K562 (cell line): ENCODE measurements around the gene LRP1B. TPM values are rescaled to one million over a fixed set of nuclear protein-coding genes. Genes with fewer than 3 reads are reported as not detected.

Source experiments
- ATAC-seq: fragments of 200-7000 bp; cut with Tn5 transposase; 3 replicates; pipeline ENCODE4 v1.9.1; 2020; ENCODE audit warnings: moderate library complexity
- BruUV-seq: library from RNA; stranded (reverse); fragments of 400-500 nt; replicated peaks from 2 replicates; lab custom pipeline; 2021; lab: Mats Ljungman, UMichigan
- CTCF ChIA-PET: fragments of 300-600 bp; formaldehyde crosslinking; extraction: SDS; loops from one replicate; lab custom pipeline; 2021; ENCODE audit warnings: low intra/inter-chr PET ratio; lab: Yijun Ruan, JAX
- POLR2A ChIA-PET: fragments of 300-600, 350-650 bp; sonication (Branson Sonifier 250); formaldehyde crosslinking; extraction: SDS; loops from one replicate; lab custom pipeline; 2021; ENCODE audit warnings: antibody characterized with exemption, inconsistent platforms; lab: Yijun Ruan, JAX
- DNase-seq, 4 experiments: peaks; one replicate each; pipeline versions ENCODE4 v3.0.0 to v3.0.0-alpha.2; 2011 to 2018; ENCODE audit warnings: low spot score in 3 of 4, mixed read lengths in 3 of 4; ENCODE audit errors: extremely low read depth in 1 of 4
- FAIRE-seq: peaks from 2 replicates; lab custom pipeline; 2011; peaks lifted over from hg19 to GRCh38; lab: Jason Lieb, UNC
- H2AFZ ChIP-seq: 2 replicates; pipeline ENCODE4 v1.6.0; 2011; ENCODE audit warnings: low read depth, low read length, control low read depth, inconsistent platforms
- H3K27ac ChIP-seq: fragments of 200-600 bp; 3 replicates; pipeline ENCODE4 v1.8.0; 2011; ENCODE audit warnings: low read depth, mild to moderate bottlenecking, control low read depth, inconsistent platforms, low read length, moderate library complexity, mixed read lengths; ENCODE audit errors: extremely low read depth
- H3K27me3 ChIP-seq, 2 experiments: fragments of 300-600 bp in 1 of 2; 2 replicates in 1 of 2; 3 replicates in 1 of 2; pipeline versions ENCODE4 v1.6.0 to v1.8.0; 2011; ENCODE audit warnings: inconsistent platforms in 2 of 2, low read length in 2 of 2, mild to moderate bottlenecking in 1 of 2, mixed read lengths in 1 of 2, moderate library complexity in 1 of 2; ENCODE audit not compliant: control insufficient read depth in 2 of 2, insufficient read depth in 2 of 2
- H3K36me3 ChIP-seq: fragments of 300-600 bp; 3 replicates; pipeline ENCODE4 v1.8.0; 2011; ENCODE audit warnings: mild to moderate bottlenecking, low read length, inconsistent platforms; ENCODE audit not compliant: control insufficient read depth, insufficient read depth
- H3K4me1 ChIP-seq, 2 experiments: fragments of 200-600 bp in 1 of 2; replicated peaks in 1 of 2; 2 replicates in 1 of 2; 3 replicates in 1 of 2; pipeline versions ENCODE4 v1.5.1 to v1.8.0; 2011; ENCODE audit warnings: inconsistent platforms in 2 of 2, low read length in 2 of 2, mild to moderate bottlenecking in 1 of 2, mixed read lengths in 1 of 2, moderate library complexity in 1 of 2; ENCODE audit not compliant: control insufficient read depth in 2 of 2, insufficient read depth in 2 of 2
- H3K4me2 ChIP-seq: 2 replicates; pipeline ENCODE4 v1.6.1; 2011; ENCODE audit warnings: low read length, control low read depth, inconsistent platforms, mixed read lengths; ENCODE audit not compliant: insufficient read depth
- H3K4me3 ChIP-seq: fragments of 200-600 bp; sonication (generic), shearing (Covaris generic); 2 replicates; pipeline ENCODE4 v1.5.1; 2016; ENCODE audit warnings: control low read depth, inconsistent platforms
- H3K79me2 ChIP-seq: fragments of 200-600 bp; 3 replicates; pipeline ENCODE4 v1.8.0; 2011; ENCODE audit warnings: low read length, inconsistent platforms; ENCODE audit not compliant: control insufficient read depth, insufficient read depth
- H3K9ac ChIP-seq, 2 experiments: 2 replicates each; pipeline versions ENCODE4 v1.6.0 to v1.6.1; 2011; ENCODE audit warnings: low read depth in 2 of 2, low read length in 2 of 2, control low read depth in 1 of 2, inconsistent platforms in 1 of 2, mild to moderate bottlenecking in 1 of 2, mixed read lengths in 1 of 2; ENCODE audit not compliant: insufficient read depth in 1 of 2
- H3K9me1 ChIP-seq: one replicate; pipeline ENCODE4 v1.6.0; 2011; ENCODE audit warnings: inconsistent platforms, mild to moderate bottlenecking, low read length, moderate library complexity; ENCODE audit not compliant: control insufficient read depth, insufficient read depth
- H3K9me3 ChIP-seq: replicated peaks from 2 replicates; pipeline ENCODE4 v1.5.1; 2011; ENCODE audit warnings: low read depth, low read length, inconsistent platforms; ENCODE audit not compliant: control insufficient read depth, insufficient read depth
- H4K20me1 ChIP-seq: replicated peaks from 2 replicates; pipeline ENCODE4 v1.6.1; 2011; ENCODE audit warnings: low read length, inconsistent platforms, mixed read lengths; ENCODE audit not compliant: control insufficient read depth, insufficient read depth
- C11orf30 ChIP-seq: fragments of 450-650 bp; IDR thresholded peaks from 2 replicates; pipeline ENCODE4 v1.6.1; 2016; ENCODE audit warnings: low read depth, mild to moderate bottlenecking
- FOXK1 ChIP-seq: sonication (generic); formaldehyde crosslinking; IDR thresholded peaks from 2 replicates; pipeline ENCODE4 v1.8.0; 2022; ENCODE audit warnings: missing genetic modification reagents, mild to moderate bottlenecking, borderline replicate concordance
- NR1H2 ChIP-seq: sonication (generic); formaldehyde crosslinking; IDR thresholded peaks from 2 replicates; pipeline ENCODE4 v1.4.0; 2020; ENCODE audit warnings: mild to moderate bottlenecking, missing genetic modification reagents
- NR2C2 ChIP-seq, 2 experiments: fragments of 200-800 bp in 1 of 2; sonication (Bioruptor generic) in 1 of 2; sonication (generic) in 1 of 2; formaldehyde crosslinking in 1 of 2; IDR thresholded peaks; 2 replicates each; pipeline versions ENCODE4 v1.6.1 to v1.8.0; 2016 to 2022; ENCODE audit warnings: mild to moderate bottlenecking in 1 of 2, missing compliant biosample characterization in 1 of 2, missing genetic modification characterization in 1 of 2, missing genetic modification reagents in 1 of 2
- PTTG1 ChIP-seq: fragments of 450-650 bp; IDR thresholded peaks from 2 replicates; pipeline ENCODE4 v1.6.1; 2016; ENCODE audit warnings: low read depth, mild to moderate bottlenecking, missing genetic modification characterization, missing compliant biosample characterization
- RFX1 ChIP-seq: fragments of 450-650 bp; IDR thresholded peaks from 2 replicates; pipeline ENCODE4 v1.6.1; 2016; ENCODE audit warnings: mild to moderate bottlenecking, moderate library complexity
- SMAD4 ChIP-seq: fragments of 250-450 bp; sonication (Bioruptor Pico); conservative IDR thresholded peaks from 2 replicates; pipeline ENCODE4 v1.8.0; 2021; ENCODE audit warnings: inconsistent platforms, mild to moderate bottlenecking, moderate library complexity
- TSC22D4 ChIP-seq: fragments of 450-650 bp; IDR thresholded peaks from 2 replicates; pipeline ENCODE4 v1.6.1; 2016; ENCODE audit warnings: missing genetic modification characterization, missing biosample characterization, control low read depth
- ZNF133 ChIP-seq: fragments of 250-450 bp; sonication (Bioruptor Pico); IDR thresholded peaks from 2 replicates; pipeline ENCODE4 v1.4.0; 2020; ENCODE audit warnings: mild to moderate bottlenecking
- WGBS: fragments of 100-300 bp; shearing (Covaris generic); methylation state at CpG from one replicate; pipeline ENCODE4 v1.1.6; 2016; ENCODE audit warnings: low coverage, mixed read lengths; ENCODE audit not compliant: insufficient coverage; ENCODE audit errors: missing lambda C conversion rate; 5-methylcytosine and 5-hydroxymethylcytosine counted together
- in situ Hi-C: fragments of 300-500 bp; cut with MboI; formaldehyde crosslinking; loops from 4 replicates; pipeline ENCODE4 v1.15.0; 2018; ENCODE audit warnings: inconsistent platforms, mixed read lengths
- intact Hi-C: fragments of 100-400 bp; cut with micrococcal nuclease; formaldehyde crosslinking; loops from 2 replicates; pipeline ENCODE4 v1.14.2; 2022
- polyA plus RNA-seq, 8 experiments: library from polyadenylated mRNA; depleted of rRNA in 4 of 8; stranded (reverse) in 5 of 8; unstranded in 3 of 8; fragments of >200 nt; fragmentation: Nextera tagmentation in 2 of 8; fragmentation: Illumina TruSeq in 1 of 8; extraction: Ambion mirVana in 2 of 8; extraction: Trizol in 1 of 8; gene quantifications; 2 replicates each; pipeline versions ENCODE4 v1.2.1 to v1.2.3, GENCODE V29; 2011 to 2014; ENCODE audit warnings: inconsistent platforms in 1 of 8, missing spikeins in 1 of 8
- total RNA-seq, 7 experiments: library from RNA; depleted of rRNA in 6 of 7; stranded (reverse); fragments of >200 nt in 6 of 7; fragmentation: Illumina TruSeq in 2 of 7; extraction: Trizol in 2 of 7; gene quantifications; 2 replicates each; pipeline versions ENCODE4 v1.2.1 to v1.2.3, GENCODE V29; 2011 to 2021; ENCODE audit warnings: low replicate concordance in 1 of 7
- TF ChIP-seq, protein P1 (sequence below): fragments of 200-800 bp; sonication (Bioruptor generic); IDR thresholded peaks from 2 replicates; pipeline ENCODE4 v1.6.1; 2017; ENCODE audit warnings: missing genetic modification characterization, missing compliant biosample characterization
- TF ChIP-seq, protein P2 (sequence below): fragments of 450-650 bp; IDR thresholded peaks from 2 replicates; pipeline ENCODE4 v1.6.1; 2018; ENCODE audit warnings: mild to moderate bottlenecking, low read depth; ENCODE audit not compliant: partially characterized antibody

LRP1B gene
- total and polyA plus RNA-seq, 9 of the 15 experiments (the other 6 are each of a cell fraction or from before 2014, with no cell fraction given), result not detected

DNA sequence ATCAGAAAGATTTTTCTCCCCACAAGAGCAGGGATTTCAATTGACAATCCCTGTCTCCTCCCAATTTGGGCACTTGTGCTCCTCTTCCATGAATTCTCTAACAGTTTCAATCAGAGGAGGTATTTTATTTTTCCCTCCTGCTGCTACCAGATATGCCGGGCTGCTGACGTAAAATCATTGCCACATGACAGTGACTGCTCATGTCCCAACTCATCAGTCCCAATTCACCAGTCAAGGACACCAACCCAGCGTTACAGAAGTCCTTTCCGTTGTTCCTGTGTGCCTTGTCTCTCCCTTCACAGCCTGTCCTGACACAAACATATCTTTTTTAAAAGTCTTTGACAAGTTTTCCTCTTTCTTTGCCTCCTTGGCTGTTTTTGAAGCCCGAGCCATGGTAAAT lies 540.2 kb downstream of the LRP1B start:
- no peaks in the 10 kb centered on the region for H3K36me3 ChIP-seq
- no peak overlapping the region for H2AFZ ChIP-seq
- H4K20me1 ChIP-seq, result no peaks in the 10 kb centered on the region
- ChIA-PET CTCF (no interaction called here), POLR2A (no interaction called here)
- no peak overlapping the region for H3K27ac ChIP-seq
- intact Hi-C loops, result no loop called here
- no peak overlapping the region for H3K9ac ChIP-seq
- no TSS peak for BruUV-seq
- no peaks in the 10 kb centered on the region for H3K9me1 ChIP-seq
- in situ Hi-C loops, result no loop called here
- no peak overlapping the region for H3K4me2 ChIP-seq
- ATAC-seq (no peak), DNase-seq (no peak), FAIRE-seq (no peak)
- TF ChIP-seq RFX1 (no peak), SMAD4 (CRISPR knock-in tag) (no peak), PTTG1 (tag) (no peak), ZNF133 (no peak), FOXK1 (CRISPR knock-in tag) (no peak), TSC22D4 (tag) (no peak), NR1H2 (CRISPR knock-in tag) (no peak), NR2C2 (CRISPR knock-in tag; IDR thresholded peaks at IDR 0.05) (no peak), NR2C2 (tag; IDR thresholded peaks at IDR 0.05) (no peak), C11orf30 (no peak)
- TF ChIP-seq, protein P1, sequence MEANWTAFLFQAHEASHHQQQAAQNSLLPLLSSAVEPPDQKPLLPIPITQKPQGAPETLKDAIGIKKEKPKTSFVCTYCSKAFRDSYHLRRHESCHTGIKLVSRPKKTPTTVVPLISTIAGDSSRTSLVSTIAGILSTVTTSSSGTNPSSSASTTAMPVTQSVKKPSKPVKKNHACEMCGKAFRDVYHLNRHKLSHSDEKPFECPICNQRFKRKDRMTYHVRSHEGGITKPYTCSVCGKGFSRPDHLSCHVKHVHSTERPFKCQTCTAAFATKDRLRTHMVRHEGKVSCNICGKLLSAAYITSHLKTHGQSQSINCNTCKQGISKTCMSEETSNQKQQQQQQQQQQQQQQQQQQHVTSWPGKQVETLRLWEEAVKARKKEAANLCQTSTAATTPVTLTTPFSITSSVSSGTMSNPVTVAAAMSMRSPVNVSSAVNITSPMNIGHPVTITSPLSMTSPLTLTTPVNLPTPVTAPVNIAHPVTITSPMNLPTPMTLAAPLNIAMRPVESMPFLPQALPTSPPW, result no peak
- TF ChIP-seq, protein P2, sequence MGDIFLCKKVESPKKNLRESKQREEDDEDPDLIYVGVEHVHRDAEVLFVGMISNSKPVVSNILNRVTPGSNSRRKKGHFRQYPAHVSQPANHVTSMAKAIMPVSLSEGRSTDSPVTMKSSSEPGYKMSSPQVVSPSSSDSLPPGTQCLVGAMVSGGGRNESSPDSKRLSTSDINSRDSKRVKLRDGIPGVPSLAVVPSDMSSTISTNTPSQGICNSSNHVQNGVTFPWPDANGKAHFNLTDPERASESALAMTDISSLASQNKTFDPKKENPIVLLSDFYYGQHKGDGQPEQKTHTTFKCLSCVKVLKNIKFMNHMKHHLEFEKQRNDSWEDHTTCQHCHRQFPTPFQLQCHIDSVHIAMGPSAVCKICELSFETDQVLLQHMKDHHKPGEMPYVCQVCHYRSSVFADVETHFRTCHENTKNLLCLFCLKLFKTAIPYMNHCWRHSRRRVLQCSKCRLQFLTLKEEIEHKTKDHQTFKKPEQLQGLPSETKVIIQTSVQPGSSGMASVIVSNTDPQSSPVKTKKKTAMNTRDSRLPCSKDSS, result no peak
- H3K9me3 ChIP-seq, result no peaks in the 10 kb centered on the region
- H3K4me1 ChIP-seq, result no peaks in the 10 kb centered on the region
- H3K79me2 ChIP-seq, result no peaks in the 10 kb centered on the region
- no peak overlapping the region for H3K4me3 ChIP-seq
- H3K27me3 ChIP-seq, result no peaks in the 10 kb centered on the region
- 0% methylated on average over 5 of the region's 5 CpGs for WGBS
